Nephron (organoid): ENCODE data around the gene GABRP.

Experiments used
- H3K27ac Mint-ChIP-seq, 3 experiments: 2 replicates each; pipeline ENCODE4 v1.8.0; 2020; ENCODE audit warnings: mixed read lengths in 3 of 3, mild to moderate bottlenecking in 2 of 3, moderate library complexity in 1 of 3
- H3K27me3 Mint-ChIP-seq: 2 replicates; pipeline ENCODE4 v1.8.0; 2021; ENCODE audit warnings: low read depth, mild to moderate bottlenecking, moderate library complexity, mixed read lengths
- H3K36me3 Mint-ChIP-seq: 2 replicates; pipeline ENCODE4 v1.8.0; 2020; ENCODE audit warnings: low read depth, mixed read lengths
- H3K4me1 Mint-ChIP-seq: 2 replicates; pipeline ENCODE4 v1.8.0; 2020; ENCODE audit warnings: mixed read lengths
- H3K4me3 Mint-ChIP-seq, 3 experiments: 2 replicates each; pipeline ENCODE4 v1.8.0; 2020; ENCODE audit warnings: mild to moderate bottlenecking in 3 of 3, mixed read lengths in 3 of 3, moderate library complexity in 2 of 3
- H3K9me3 Mint-ChIP-seq: 2 replicates; pipeline ENCODE4 v1.8.0; 2020; ENCODE audit warnings: mixed read lengths
- TF ChIP-seq, protein P1 (sequence below), 3 experiments: fragments of 200-600 bp; sonication (generic); IDR thresholded peaks; one replicate each; pipeline ENCODE4 v1.5.0; 2021; ENCODE audit warnings: antibody characterized with exemption in 3 of 3; ENCODE audit not compliant: unreplicated experiment in 3 of 3

GABRP gene

DNA sequence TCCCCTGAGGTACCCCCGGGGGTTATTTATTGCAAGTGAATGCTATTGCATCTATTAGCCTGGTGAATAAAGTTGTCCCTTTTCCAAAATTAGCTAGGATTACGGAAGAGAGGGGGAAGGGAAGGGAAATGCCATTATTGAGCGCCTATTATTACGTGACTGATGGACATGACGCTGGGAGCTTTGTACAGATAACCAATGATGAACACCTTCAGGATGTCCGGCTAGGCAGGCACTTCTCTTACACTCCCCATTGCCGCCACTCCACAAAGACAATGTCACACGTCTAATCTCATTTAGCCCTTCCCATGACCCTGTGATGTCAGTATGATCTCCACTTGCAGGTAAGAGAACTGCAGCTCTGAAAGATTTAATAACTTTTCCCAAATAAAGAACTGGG, 9.4 kb downstream of the GABRP start:
- no peak overlapping the region for H3K4me3 Mint-ChIP-seq
- H3K27me3 Mint-ChIP-seq: peaks cover 30% of the 10 kb centered on the region
- H3K4me1 Mint-ChIP-seq: no peaks in the 10 kb centered on the region
- H3K36me3 Mint-ChIP-seq: no peaks in the 10 kb centered on the region
- no peak overlapping the region for H3K27ac Mint-ChIP-seq
- H3K9me3 Mint-ChIP-seq: no peaks in the 10 kb centered on the region
- TF ChIP-seq, protein P1, sequence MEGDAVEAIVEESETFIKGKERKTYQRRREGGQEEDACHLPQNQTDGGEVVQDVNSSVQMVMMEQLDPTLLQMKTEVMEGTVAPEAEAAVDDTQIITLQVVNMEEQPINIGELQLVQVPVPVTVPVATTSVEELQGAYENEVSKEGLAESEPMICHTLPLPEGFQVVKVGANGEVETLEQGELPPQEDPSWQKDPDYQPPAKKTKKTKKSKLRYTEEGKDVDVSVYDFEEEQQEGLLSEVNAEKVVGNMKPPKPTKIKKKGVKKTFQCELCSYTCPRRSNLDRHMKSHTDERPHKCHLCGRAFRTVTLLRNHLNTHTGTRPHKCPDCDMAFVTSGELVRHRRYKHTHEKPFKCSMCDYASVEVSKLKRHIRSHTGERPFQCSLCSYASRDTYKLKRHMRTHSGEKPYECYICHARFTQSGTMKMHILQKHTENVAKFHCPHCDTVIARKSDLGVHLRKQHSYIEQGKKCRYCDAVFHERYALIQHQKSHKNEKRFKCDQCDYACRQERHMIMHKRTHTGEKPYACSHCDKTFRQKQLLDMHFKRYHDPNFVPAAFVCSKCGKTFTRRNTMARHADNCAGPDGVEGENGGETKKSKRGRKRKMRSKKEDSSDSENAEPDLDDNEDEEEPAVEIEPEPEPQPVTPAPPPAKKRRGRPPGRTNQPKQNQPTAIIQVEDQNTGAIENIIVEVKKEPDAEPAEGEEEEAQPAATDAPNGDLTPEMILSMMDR (IDR thresholded peaks at IDR 0.05; ENCODE audit: unreplicated experiment in 3 of 3): no peak

DNA sequence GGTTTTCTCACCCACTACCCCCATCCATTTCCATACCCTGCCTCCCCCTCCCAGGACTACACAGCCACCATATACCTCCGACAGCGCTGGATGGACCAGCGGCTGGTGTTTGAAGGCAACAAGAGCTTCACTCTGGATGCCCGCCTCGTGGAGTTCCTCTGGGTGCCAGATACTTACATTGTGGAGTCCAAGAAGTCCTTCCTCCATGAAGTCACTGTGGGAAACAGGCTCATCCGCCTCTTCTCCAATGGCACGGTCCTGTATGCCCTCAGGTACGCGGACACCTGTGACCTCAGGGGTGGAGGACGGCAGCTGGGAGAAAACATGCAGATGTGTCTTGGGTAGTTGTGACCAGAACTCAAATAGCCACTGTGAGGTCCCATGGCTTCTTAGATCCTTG, 11.6 kb downstream of the GABRP start:
- Mint-ChIP-seq H3K9me3 (peaks cover 5% of the 10 kb centered on the region), H3K36me3 (no peaks in the 10 kb centered on the region)

DNA sequence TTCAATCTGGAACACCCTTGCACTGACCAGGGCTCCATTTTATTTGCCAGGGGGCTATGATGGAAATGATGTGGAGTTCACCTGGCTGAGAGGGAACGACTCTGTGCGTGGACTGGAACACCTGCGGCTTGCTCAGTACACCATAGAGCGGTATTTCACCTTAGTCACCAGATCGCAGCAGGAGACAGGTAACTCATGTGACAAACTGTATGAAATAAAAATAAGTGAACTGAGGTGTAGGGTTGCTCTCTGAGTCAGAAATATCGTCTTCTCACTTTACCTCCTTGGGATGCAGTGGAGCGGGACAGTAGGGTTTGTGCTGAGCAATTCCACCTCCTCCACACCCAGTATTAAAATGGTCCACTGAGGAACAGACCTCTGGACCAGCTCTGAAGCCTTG, 22.1 kb downstream of the GABRP start:
- no peak overlapping the region for H3K27ac Mint-ChIP-seq
- no peak overlapping the region for H3K4me3 Mint-ChIP-seq
- no peaks in the 10 kb centered on the region for H3K9me3 Mint-ChIP-seq
- H3K36me3 Mint-ChIP-seq: no peaks in the 10 kb centered on the region
- TF ChIP-seq, protein P1 (IDR thresholded peaks at IDR 0.05; ENCODE audit: unreplicated experiment in 3 of 3): no peak
- H3K27me3 Mint-ChIP-seq: peaks cover 21% of the 10 kb centered on the region
- no peaks in the 10 kb centered on the region for H3K4me1 Mint-ChIP-seq

More for the DNA sequence above, 11.6 kb downstream of the GABRP start:
- TF ChIP-seq, protein P1 (IDR thresholded peaks at IDR 0.05; ENCODE audit: unreplicated experiment in 3 of 3): no peak
- H3K27ac Mint-ChIP-seq: no peak overlapping the region
- H3K4me3 Mint-ChIP-seq: no peak overlapping the region
- H3K4me1 Mint-ChIP-seq: no peaks in the 10 kb centered on the region
- H3K27me3 Mint-ChIP-seq: peaks cover 27% of the 10 kb centered on the region

DNA sequence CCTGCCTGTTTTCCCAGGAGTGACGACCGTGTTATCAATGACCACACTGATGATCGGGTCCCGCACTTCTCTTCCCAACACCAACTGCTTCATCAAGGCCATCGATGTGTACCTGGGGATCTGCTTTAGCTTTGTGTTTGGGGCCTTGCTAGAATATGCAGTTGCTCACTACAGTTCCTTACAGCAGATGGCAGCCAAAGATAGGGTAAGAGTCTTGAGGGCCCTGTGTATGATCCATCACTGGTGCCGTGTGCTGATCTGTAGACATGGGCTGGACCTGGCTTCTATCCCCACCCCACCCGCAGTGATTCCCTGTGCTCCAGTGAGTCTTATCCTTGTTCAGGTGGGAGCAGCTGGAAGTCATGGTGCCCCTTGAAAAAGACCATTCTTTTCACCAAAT, 26.0 kb downstream of the GABRP start:
- H3K36me3 Mint-ChIP-seq: no peaks in the 10 kb centered on the region
- no peaks in the 10 kb centered on the region for H3K4me1 Mint-ChIP-seq
- H3K4me3 Mint-ChIP-seq: no peak overlapping the region
- H3K27ac Mint-ChIP-seq: no peak overlapping the region
- H3K27me3 Mint-ChIP-seq: peaks cover 19% of the 10 kb centered on the region
- TF ChIP-seq, protein P1 (IDR thresholded peaks at IDR 0.05; ENCODE audit: unreplicated experiment in 3 of 3): peak; percentile 19 to 39 (median 28)
- no peaks in the 10 kb centered on the region for H3K9me3 Mint-ChIP-seq

DNA sequence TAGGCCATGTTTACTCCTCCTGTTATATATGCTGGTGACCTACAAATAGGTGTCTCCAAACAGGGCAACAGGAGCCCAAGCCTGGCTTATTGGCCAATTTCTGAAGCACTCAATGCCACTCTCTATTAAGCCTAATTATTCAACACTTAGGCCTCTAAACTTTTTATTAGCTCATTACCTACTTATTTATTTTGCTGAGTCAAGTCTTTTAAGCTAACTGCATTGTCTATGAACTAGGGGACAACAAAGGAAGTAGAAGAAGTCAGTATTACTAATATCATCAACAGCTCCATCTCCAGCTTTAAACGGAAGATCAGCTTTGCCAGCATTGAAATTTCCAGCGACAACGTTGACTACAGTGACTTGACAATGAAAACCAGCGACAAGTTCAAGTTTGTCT, 28.2 kb downstream of the GABRP start:
- no peaks in the 10 kb centered on the region for H3K9me3 Mint-ChIP-seq
- no peak overlapping the region for H3K27ac Mint-ChIP-seq
- no peaks in the 10 kb centered on the region for H3K4me1 Mint-ChIP-seq
- no peaks in the 10 kb centered on the region for H3K36me3 Mint-ChIP-seq
- TF ChIP-seq, protein P1 (IDR thresholded peaks at IDR 0.05; ENCODE audit: unreplicated experiment in 3 of 3): no peak
- H3K4me3 Mint-ChIP-seq: no peak overlapping the region
- H3K27me3 Mint-ChIP-seq: peaks cover 19% of the 10 kb centered on the region

DNA sequence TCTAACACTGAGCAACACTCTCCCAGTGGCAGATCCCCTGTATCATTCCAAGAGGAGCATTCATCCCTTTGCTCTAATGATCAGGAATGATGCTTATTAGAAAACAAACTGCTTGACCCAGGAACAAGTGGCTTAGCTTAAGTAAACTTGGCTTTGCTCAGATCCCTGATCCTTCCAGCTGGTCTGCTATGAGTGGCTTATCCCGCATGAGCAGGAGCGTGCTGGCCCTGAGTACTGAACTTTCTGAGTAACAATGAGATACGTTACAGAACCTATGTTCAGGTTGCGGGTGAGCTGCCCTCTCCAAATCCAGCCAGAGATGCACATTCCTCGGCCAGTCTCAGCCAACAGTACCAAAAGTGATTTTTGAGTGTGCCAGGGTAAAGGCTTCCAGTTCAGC, 29.7 kb downstream of the GABRP start:
- Mint-ChIP-seq H3K4me3 (no peak overlapping the region), H3K27me3 (peaks cover 11% of the 10 kb centered on the region), H3K27ac (no peak overlapping the region), H3K36me3 (no peaks in the 10 kb centered on the region), H3K9me3 (no peaks in the 10 kb centered on the region), H3K4me1 (peaks cover 4% of the 10 kb centered on the region)
- TF ChIP-seq, protein P1 (IDR thresholded peaks at IDR 0.05; ENCODE audit: unreplicated experiment in 3 of 3): no peak
